Measurements from ENCODE around the gene KLHL29.

GRCh38 chr2:23480957-23481797 lies 96.2 kb downstream of the KLHL29 start:
- TF ChIP-seq TFAP4 (IDR thresholded peaks at IDR 0.05; ENCODE audit: borderline replicate concordance, low read depth) (no peak), SIN3A (IDR thresholded peaks at IDR 0.05; ENCODE audit: borderline replicate concordance, low read depth, low read length) (no peak), ZNF274 (CRISPR knock-in tag; IDR thresholded peaks at IDR 0.05) (no peak), ZNF816 (CRISPR knock-in tag; IDR thresholded peaks at IDR 0.05; ENCODE audit: borderline replicate concordance) (no peak)

Data from HepG2 (cell line).